HEK293 (cell line): ENCODE measurements around the gene YWHAE.
"Not testable (repeated sequence)": the region's sequence is repeated elsewhere in the genome, so short reads cannot be mapped to it uniquely, and the experiment has no call there.

Experiments
- CTCF ChIA-PET: fragments of 350-600 bp; formaldehyde crosslinking; extraction: SDS; loops from one replicate; lab custom pipeline; 2021; ENCODE audit warnings: antibody characterized with exemption; lab: Yijun Ruan, JAX
- POLR2A ChIA-PET: fragments of 300-600 bp; formaldehyde crosslinking; extraction: SDS; loops from one replicate; lab custom pipeline; 2020; ENCODE audit warnings: antibody characterized with exemption, inconsistent platforms; lab: Yijun Ruan, JAX
- H3K27ac ChIP-seq: fragments of 200-500 bp; sonication (Bioruptor generic); 2 replicates; pipeline ENCODE4 v1.5.1; 2014; ENCODE audit warnings: low read depth, low read length, control low read depth, inconsistent platforms; ENCODE audit errors: extremely low read depth
- H3K36me3 ChIP-seq, 2 experiments: fragments of 200-500 bp in 1 of 2; sonication (Bioruptor generic) in 1 of 2; 1 replicate in 1 of 2; 2 replicates in 1 of 2; pipeline ENCODE4 v1.5.1; 2014 to 2017; ENCODE audit warnings: inconsistent platforms in 2 of 2, low read length in 2 of 2; ENCODE audit not compliant: control insufficient read depth in 2 of 2, insufficient read depth in 1 of 2
- H3K4me1 ChIP-seq: fragments of 200-500 bp; sonication (Bioruptor generic); 2 replicates; pipeline ENCODE4 v1.5.1; 2014; ENCODE audit warnings: mild to moderate bottlenecking, low read length, inconsistent platforms; ENCODE audit not compliant: control insufficient read depth, insufficient read depth
- H3K4me3 ChIP-seq: 2 replicates; pipeline ENCODE4 v1.5.1; 2011; ENCODE audit warnings: low read depth, mild to moderate bottlenecking, control low read depth, low read length, moderate library complexity
- H3K9me3 ChIP-seq: fragments of 200-500 bp; sonication (Bioruptor generic); 2 replicates; pipeline ENCODE4 v1.5.1; 2014; ENCODE audit warnings: low read depth, low read length, inconsistent platforms; ENCODE audit not compliant: control insufficient read depth, insufficient read depth
- BCL11A ChIP-seq: fragments of 450-650 bp; formaldehyde crosslinking; IDR thresholded peaks from 2 replicates; pipeline ENCODE4 v1.5.1; 2016; ENCODE audit warnings: low read depth, missing biosample characterization, missing genetic modification characterization
- GLI4 ChIP-seq: fragments of 450-650 bp; formaldehyde crosslinking; IDR thresholded peaks from 2 replicates; pipeline ENCODE4 v1.5.1; 2016; ENCODE audit warnings: missing biosample characterization, missing genetic modification characterization
- GLIS1 ChIP-seq: fragments of 450-650 bp; formaldehyde crosslinking; IDR thresholded peaks from 2 replicates; pipeline ENCODE4 v1.5.1; 2016; ENCODE audit warnings: missing biosample characterization, missing genetic modification characterization
- KLF1 ChIP-seq: fragments of 450-650 bp; formaldehyde crosslinking; IDR thresholded peaks from 2 replicates; pipeline ENCODE4 v1.5.1; 2016; ENCODE audit warnings: missing biosample characterization, missing genetic modification characterization
- PRDM1 ChIP-seq: fragments of 450-650 bp; formaldehyde crosslinking; IDR thresholded peaks from 2 replicates; pipeline ENCODE4; 2016; ENCODE audit warnings: missing biosample characterization, missing genetic modification characterization
- SP7 ChIP-seq: fragments of 450-650 bp; formaldehyde crosslinking; IDR thresholded peaks from 2 replicates; pipeline ENCODE4 v1.5.1; 2016; ENCODE audit warnings: missing biosample characterization, missing genetic modification characterization
- WT1 ChIP-seq: fragments of 450-650 bp; formaldehyde crosslinking; IDR thresholded peaks from 2 replicates; pipeline ENCODE4 v1.5.1; 2016; ENCODE audit warnings: missing biosample characterization, missing genetic modification characterization
- ZNF121 ChIP-seq: fragments of 450-650 bp; formaldehyde crosslinking; IDR thresholded peaks from 2 replicates; pipeline ENCODE4 v1.5.1; 2016; ENCODE audit warnings: missing biosample characterization, missing genetic modification characterization
- ZNF146 ChIP-seq: fragments of 450-650 bp; formaldehyde crosslinking; IDR thresholded peaks from 2 replicates; pipeline ENCODE4 v1.5.1; 2016; ENCODE audit warnings: missing biosample characterization, missing genetic modification characterization
- ZNF416 ChIP-seq: fragments of 450-650 bp; formaldehyde crosslinking; IDR thresholded peaks from 2 replicates; pipeline ENCODE4 v1.5.1; 2016; ENCODE audit warnings: missing biosample characterization, missing genetic modification characterization
- ZNF518A ChIP-seq: fragments of 450-650 bp; formaldehyde crosslinking; conservative IDR thresholded peaks from 2 replicates; pipeline ENCODE4 v1.5.1; 2016; ENCODE audit warnings: low read depth, missing biosample characterization, missing genetic modification characterization
- ZNF600 ChIP-seq: fragments of 450-650 bp; formaldehyde crosslinking; IDR thresholded peaks from 2 replicates; pipeline ENCODE4 v1.5.1; 2016; ENCODE audit warnings: missing biosample characterization, missing genetic modification characterization

Gene YWHAE

GRCh38 chr17:1360315-1360714, 39.7 kb downstream of the YWHAE start:
- Histone ChIP-seq H3K36me3 (peaks cover 81 to 82% of the 10 kb centered on the region in 2 experiments), H3K4me1 (peaks cover 22% of the 10 kb centered on the region)
- H3K27ac ChIP-seq, H3K4me3 ChIP-seq, H3K9me3 ChIP-seq, POLR2A ChIA-PET, CTCF ChIA-PET: not testable (repeated sequence)
- TF ChIP-seq ZNF600 (tag by site-specific recombination), result peak; percentile 88
- TF ChIP-seq WT1 (tag by site-specific recombination), result peak; percentile 44; the same call in 1 of the 2 replicates
- peak; percentile 39; the same call in 1 of the 2 replicates for TF ChIP-seq SP7 (tag by site-specific recombination)
- TF ChIP-seq GLIS1 (tag by site-specific recombination), result peak; percentile 47; the same call in 1 of the 2 replicates
- peak; percentile 44; the same call in 1 of the 2 replicates for TF ChIP-seq KLF1 (tag by site-specific recombination)

- H3K27ac ChIP-seq, result no peak overlapping the region
- no peak for TF ChIP-seq BCL11A (tag by site-specific recombination)
- no peak for TF ChIP-seq PRDM1 (tag by site-specific recombination)
- TF ChIP-seq, all 188 proteins: peak for 0
- no peak overlapping the region for H3K4me3 ChIP-seq
- ChIA-PET POLR2A (no interaction called here), CTCF (interaction anchor here (0.5 to 1.9 kb wide), 5 partner anchors 9 to 27 kb away, joined by 3 to 15 read pairs (median 3); no protein-coding TSS in a partner anchor)
- H3K9me3 ChIP-seq, result no peaks in the 10 kb centered on the region
- H3K36me3 ChIP-seq, result peaks cover 84 to 91% of the 10 kb centered on the region in 2 experiments
- no peaks in the 10 kb centered on the region for H3K4me1 ChIP-seq
Observed at GRCh38 chr17:1354030-1354429, 46.0 kb downstream of the YWHAE start.

GRCh38 chr17:1352530-1352929, 47.5 kb downstream of the YWHAE start:
- H3K9me3 ChIP-seq, H3K4me1 ChIP-seq, H3K4me3 ChIP-seq: not testable (repeated sequence)
- peaks cover 82 to 84% of the 10 kb centered on the region in 2 experiments for H3K36me3 ChIP-seq
- ChIA-PET POLR2A (interaction anchor here (1.0 kb wide), 1 partner anchor 48 kb away, joined by 5 read pairs; the partner anchor contains the start of gene YWHAE), CTCF (interaction anchor here (0.6 to 4.2 kb wide), 4 partner anchors 12 to 264 kb away, joined by 3 to 18 read pairs (median 8); no protein-coding TSS in a partner anchor)
- peak overlapping the region; percentile 11; the same call in 1 of the 2 replicates for H3K27ac ChIP-seq

- H3K4me3 ChIP-seq, result no peak overlapping the region
- peaks cover 7% of the 10 kb centered on the region for H3K4me1 ChIP-seq
- CTCF ChIA-PET, result interaction anchor here (0.6 to 4.2 kb wide), 5 partner anchors 11 to 264 kb away, joined by 3 to 18 read pairs (median 5); no protein-coding TSS in a partner anchor
- TF ChIP-seq ZNF416 (tag by site-specific recombination) (no peak), ZNF146 (tag by site-specific recombination) (no peak), GLI4 (tag by site-specific recombination) (no peak), ZNF121 (tag by site-specific recombination) (peak; percentile 65; the same call in 1 of the 2 replicates), ZNF518A (tag by site-specific recombination) (no peak)
- H3K9me3 ChIP-seq, result no peaks in the 10 kb centered on the region
- H3K36me3 ChIP-seq, result peaks cover 82 to 88% of the 10 kb centered on the region in 2 experiments
- POLR2A ChIA-PET, result interaction anchor here (1.0 kb wide), 1 partner anchor 48 kb away, joined by 5 read pairs; the partner anchor contains the start of gene YWHAE
- H3K27ac ChIP-seq, result no peak overlapping the region
Observed at GRCh38 chr17:1351971-1352370, 48.1 kb downstream of the YWHAE start.
